ENCODE data around the gene MAST2.
"Not testable (repeated sequence)": the region's sequence is repeated elsewhere in the genome, so short reads cannot be mapped to it uniquely, and the experiment has no call there.

MAST2 gene

GRCh38 chr1:45908611-45909140, 105.3 kb downstream of the MAST2 start:
- no peak for DNase-seq

GRCh38 chr1:45911634-45912033, 108.2 kb downstream of the MAST2 start:
- DNase-seq: no peak

DNA sequence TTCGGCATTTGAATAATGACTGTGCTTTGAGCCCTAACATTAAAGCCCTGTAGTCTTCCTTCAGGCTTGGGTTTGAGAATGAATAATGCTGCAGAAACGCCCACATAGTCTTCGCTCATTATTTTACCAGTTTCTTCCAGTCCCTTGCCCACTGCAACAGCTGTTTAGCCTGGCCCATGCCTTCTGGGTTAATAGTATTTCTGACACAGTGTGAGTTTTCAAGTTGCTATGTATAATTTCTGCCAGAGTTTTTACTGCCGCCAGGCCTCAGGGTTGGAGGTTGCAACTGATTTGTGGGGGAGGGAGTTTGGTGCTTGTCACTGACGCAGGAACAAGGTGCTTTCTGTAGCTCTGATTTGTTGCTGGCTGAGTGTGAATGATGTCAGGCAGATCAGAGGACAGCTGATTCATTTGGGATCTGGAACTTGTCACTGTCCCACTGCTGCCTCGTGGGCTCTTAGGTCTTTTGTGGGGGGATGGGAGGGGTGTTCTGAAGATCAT, 109.8 kb downstream of the MAST2 start:
- no peak for DNase-seq

GRCh38 chr1:45913731-45914501, 110.5 kb downstream of the MAST2 start:
- no peak for DNase-seq

DNA sequence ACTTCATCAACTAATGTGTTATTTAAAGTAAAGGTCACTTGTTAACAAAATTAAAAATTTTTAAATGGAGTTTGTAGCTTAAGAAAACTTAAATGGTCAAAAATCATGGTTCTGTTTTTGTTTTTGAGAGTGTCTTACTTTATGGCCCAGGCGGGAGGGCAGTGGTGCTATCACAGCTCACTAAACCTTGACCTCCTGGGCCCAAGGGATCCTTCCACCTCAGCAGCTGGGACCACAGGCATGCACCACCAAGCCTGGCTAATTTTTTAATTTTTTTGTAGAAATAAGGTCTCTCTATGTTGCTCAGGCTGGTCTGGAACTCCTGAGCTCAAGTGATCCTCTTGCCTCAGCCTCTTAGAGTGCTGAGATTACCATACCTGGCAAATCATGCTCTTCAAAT, 111.4 kb downstream of the MAST2 start:
- DNase-seq: no peak

GRCh38 chr1:45922374-45922773, 119.0 kb downstream of the MAST2 start:
- DNase-seq: no peak

DNA sequence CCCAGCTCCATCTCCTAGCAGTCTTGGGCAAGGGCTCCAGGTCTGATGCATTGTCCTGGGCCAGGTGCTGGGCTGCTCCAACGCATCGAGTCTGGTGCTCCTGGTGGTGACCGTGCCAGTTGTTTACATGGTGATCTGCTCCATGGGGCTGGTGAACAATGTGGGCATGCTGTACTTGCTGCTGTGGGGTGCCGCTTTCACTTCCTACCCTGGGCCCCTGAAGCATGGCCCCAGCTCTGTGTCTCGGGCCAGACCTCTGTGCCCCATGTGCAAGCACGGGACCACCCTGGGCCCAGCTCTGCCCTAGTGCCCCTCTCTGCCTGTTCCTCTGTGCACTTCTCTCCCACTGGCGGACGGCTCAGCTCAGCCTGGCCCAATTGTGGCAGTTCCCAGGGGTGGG, 119.4 kb downstream of the MAST2 start:
- DNase-seq: no peak

DNA sequence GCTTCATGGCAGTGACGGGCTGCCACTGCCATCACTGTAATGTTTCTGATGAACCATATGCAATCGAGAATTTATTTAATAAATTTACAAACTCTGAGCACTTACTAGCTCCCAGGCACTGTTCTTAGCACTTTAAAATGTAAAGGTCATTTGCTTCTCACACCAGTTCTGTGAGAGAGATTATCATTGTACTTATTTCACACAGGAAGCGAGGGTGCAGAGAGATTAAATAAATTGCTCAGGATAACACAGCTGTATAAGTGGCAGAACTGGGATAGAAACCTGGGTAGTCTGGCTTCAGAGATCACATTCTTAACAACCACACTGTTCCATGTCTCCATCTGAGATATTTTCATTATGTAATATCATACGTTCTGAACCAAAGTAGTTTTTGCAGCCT, 119.9 kb downstream of the MAST2 start:
- DNase-seq: no peak

DNA sequence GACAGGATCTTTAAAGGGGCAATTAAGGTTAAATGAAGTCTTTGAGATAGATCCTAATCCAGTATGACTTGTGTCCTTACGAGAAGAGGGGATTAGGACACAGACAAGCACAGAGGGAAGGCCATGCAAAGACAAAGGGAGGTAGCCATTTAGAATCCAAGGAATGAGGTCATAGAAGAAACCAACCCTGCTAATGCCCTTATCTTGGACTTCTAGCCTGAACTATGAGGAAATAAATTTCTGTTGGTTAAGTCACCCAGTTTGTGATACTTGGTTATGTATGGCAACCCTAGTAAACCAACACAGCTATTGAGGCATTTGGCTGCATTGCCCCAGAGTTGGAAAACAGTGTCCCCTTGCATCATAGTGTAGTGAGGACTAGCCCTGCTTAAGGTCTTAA, 121.3 kb downstream of the MAST2 start:
- no peak for DNase-seq

- DNase-seq: no peak
Measured at GRCh38 chr1:45925728-45926287, 122.4 kb downstream of the MAST2 start.

- no peak for DNase-seq
Measured at GRCh38 chr1:45926330-45926729, 122.9 kb downstream of the MAST2 start.

DNA sequence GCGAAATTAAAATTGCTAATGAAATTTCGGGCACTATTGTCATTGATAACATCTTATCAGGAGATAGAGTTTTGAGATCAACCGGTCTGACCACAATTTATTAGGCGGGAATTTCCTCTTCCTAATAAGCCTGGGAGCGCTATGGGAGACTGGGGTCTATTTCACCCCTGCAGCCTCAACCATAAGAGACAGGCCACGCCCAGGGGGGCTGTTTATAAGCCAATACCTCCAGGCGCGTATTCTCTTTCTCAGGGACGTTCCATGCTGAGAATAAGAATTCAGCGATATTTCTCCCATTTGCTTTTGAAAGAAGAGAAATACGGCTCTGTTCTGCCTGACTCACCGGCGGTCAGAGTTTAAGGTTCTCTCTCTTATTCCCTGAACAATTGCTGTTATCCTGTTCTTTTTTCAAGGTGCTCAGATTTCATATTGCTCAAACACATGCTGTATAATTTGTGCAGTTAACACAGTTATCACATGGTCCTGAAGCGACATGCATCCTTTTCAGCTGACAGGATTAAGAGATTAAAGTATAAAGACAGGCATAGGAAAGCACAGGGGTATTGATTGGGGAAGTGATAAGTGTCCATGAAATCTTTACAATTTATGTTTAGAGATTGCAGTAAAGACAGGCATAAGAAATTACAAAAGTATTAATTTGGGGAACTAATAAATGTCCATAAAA, 124.0 kb downstream of the MAST2 start:
- not testable (repeated sequence) for DNase-seq

DNA sequence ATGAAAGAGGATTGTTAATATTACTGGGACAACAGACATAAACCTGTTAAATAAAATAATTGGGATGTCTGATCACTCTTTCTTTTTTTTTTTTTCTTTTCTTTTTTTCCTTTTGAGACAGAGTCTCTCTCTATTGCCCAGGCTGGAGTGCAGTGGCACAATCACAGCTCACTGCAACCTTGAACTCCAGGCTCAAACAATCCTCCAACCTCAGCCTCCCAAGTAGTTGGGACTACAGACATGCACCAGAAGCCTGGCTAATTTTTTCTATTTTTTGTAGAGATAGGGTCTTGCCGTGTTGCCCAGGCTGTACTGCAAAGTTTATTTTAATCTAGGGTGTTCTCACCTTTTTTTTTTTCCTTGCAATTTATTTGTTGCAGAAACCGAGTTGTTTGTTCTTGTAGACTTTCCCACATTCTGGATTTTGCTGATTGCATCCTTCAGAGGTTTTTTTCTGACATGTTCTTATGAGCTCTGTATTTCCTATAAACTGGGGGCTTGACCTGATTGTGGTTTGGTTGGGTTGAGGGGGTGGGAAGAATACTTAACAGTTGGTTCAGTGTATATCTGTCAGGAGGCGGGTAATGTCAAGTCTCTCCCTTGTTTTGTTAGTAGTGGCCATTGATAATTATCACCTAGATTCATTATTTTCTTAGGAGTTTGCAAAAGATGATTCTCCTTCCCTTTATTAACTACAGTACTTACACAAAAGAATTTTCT, 125.2 kb downstream of the MAST2 start:
- no peak for DNase-seq

DNA sequence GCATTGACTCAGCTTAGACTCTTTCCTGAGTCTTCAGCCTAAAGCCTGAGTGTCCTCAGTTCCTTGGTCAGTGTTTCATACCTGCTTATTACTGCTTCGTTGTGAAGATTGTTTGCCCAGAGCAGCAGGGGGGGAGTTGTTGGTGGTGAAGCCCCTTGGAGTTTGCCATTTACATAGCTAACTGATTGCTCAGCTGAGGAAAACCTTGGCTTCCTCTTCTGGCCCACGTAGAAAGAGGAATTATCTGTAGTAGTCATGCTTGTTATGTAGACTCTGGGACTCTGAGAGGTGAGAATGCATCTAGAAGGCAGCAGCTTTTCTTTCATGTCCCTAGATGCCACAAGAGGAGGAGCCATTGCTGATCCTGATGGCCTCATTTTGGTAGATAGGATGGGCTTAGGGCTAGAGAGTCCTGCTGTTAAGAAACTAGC, 125.9 kb downstream of the MAST2 start:
- DNase-seq: no peak

- DNase-seq: no peak
Measured at GRCh38 chr1:45930258-45931150, 127.1 kb downstream of the MAST2 start.

DNA sequence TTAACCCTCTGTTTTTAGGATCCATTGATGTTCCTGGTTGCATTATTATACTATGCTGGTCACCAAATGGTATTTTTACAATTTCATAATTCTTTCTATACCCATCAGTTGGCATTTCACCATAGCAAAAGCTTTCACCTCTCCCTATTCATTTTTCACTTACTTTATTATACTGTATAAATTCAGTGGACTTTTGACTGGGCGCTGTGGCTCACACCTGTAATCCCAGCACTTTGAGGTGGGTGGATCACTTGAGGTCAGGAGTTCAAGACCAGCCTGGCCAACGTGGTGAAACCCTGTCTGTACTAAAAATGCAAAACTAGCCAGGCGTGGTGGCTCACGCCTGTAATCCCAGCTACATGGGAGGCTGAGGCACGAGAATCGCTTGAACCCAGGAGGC, 128.8 kb downstream of the MAST2 start:
- not testable (repeated sequence) for DNase-seq

DNA sequence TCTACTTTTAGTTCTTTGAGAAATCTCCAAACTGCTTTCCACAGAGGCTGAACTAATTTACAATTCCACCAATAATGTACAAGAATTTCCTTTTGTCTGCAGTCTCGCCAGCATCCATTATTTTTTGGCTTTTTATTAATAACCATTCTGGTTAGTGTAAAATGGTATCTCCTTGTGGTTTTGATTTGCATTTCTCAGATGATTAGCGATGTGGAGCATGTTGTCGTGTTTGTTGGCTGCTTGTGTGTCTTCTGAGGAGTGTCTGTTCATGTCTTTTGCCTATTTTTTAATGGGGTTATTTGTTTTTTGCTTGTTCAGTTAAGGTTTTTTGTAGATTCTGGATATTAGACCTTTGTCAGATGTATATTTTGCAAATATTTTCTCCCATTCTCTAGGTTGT, 131.5 kb downstream of the MAST2 start:
- DNase-seq: no peak

GRCh38 chr1:45938029-45938428, 134.6 kb downstream of the MAST2 start:
- DNase-seq: no peak

GRCh38 chr1:45942411-45942810, 139.0 kb downstream of the MAST2 start:
- no peak for DNase-seq

DNA sequence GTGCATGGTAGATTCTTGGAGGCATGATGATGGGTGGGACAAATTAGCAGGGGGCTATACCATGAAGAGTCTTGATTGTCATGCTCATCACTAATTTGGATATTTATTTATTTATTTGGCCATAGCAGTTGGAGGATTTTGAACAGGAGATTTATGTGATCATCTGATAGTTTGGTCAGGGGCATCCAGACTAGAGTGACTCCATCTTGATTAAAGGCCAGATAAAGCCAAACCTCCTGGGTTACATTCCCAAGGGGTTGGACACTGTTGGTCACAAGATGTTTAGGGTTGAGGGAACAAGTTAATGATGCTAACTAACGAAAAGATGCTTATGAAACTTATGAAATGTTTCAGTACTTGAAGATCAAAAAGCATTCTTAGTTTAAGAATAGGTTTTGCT, 139.8 kb downstream of the MAST2 start:
- no peak for DNase-seq

GRCh38 chr1:45945426-45945825, 142.0 kb downstream of the MAST2 start:
- DNase-seq: no peak

DNA sequence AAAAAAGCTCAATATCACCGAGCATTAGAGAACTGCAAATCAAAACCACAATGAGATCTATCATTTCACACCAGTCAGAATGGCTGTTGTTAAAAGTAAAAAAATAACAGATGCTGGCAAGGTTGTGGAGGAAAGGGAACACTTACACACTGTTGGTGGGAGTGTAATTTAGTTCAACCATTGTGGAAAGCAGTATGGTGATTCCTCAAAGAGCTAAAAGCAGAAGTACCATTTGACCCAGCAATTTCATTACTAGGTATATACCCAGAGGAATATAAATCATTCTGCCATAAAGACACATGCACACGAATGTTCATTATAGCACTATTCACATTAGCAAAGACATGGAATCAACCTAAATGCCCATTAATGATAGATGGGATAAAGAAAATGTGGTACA, 146.1 kb downstream of the MAST2 start:
- not testable (repeated sequence) for DNase-seq
